ENCODE results near the gene WFDC11. TPM values are rescaled to one million over a fixed set of nuclear protein-coding genes. Genes with fewer than 3 reads are reported as not detected.

WFDC11 gene
- polyA plus RNA-seq, 1 experiment, result not detected

GRCh38 chr20:45636513-45636912, 33.5 kb downstream of the WFDC11 start:
- no peaks in the 10 kb centered on the region for H3K36me3 ChIP-seq (ENCODE audit: control insufficient read depth, insufficient read depth, low read length)
- H3K4me3 ChIP-seq (ENCODE audit: low read depth, low read length), result no peak overlapping the region
- CTCF ChIA-PET, result no interaction called here
- DNase-seq (ENCODE audit: low read depth), result no peak
- H3K27me3 ChIP-seq (ENCODE audit: control insufficient read depth, insufficient read depth, low read length), result no peaks in the 10 kb centered on the region
- TF ChIP-seq CTCF (IDR thresholded peaks at IDR 0.05; ENCODE audit: insufficient read depth, low read depth, low read length), result no peak
- POLR2A ChIA-PET, result no interaction called here

DNA sequence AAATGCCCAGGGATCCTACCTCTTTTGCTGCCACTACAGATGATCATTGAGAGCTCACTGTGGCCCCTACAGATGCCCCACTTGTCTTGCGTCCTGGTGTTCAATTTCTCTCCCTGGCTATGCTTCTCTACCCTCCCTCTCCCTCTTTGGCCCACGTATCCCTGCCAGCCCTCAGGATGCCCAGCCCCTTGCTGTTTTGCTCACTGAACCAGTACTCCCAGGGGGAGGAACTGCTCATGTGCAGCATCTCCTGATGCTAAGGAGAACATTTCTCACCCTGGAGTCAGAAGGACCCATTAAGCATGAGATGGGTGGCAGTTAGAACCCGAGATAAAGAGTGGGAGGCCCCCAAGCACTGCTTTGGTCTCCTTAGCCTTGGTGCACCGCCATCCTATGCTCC, 38.9 kb downstream of the WFDC11 start, which contains the start of gene WFDC9:
TSS of gene WFDC9 (minus strand) at position 101 of the 400 bp plus-strand sequence. CDS start 21,103 bp downstream, outside the sequence.
- POLR2A ChIA-PET, result no interaction called here
- CTCF ChIA-PET, result interaction anchor here (1.4 kb wide), 1 partner anchor 19 kb away, joined by 3 read pairs; no protein-coding TSS in a partner anchor

DNA sequence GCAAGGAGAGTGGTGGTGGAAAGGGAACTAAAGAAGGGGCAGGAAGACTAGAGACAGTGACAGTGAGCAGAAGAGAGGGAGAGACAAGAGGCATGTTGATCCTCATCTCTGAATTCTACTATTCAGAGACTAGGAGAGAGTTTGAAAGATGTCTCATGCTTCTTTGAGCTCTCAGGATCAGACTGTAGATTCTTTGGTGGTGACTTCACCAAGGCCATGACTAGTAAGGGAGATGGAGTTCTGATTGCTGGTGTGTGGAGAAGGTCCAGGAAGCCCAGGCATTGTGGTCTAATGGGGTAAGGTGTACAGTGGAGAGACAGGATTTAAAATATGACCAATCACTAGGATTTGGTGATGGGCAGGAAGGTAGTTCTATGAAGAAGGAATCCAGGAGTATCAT, 39.7 kb downstream of the WFDC11 start:
- CTCF ChIA-PET, result interaction anchor here (1.3 to 2.4 kb wide), 5 partner anchors 11 to 20 kb away, joined by 3 to 13 read pairs (median 9); no protein-coding TSS in a partner anchor
- DNase-seq (ENCODE audit: low read depth), result no peak
- TF ChIP-seq CTCF (IDR thresholded peaks at IDR 0.05; ENCODE audit: insufficient read depth, low read depth, low read length), result no peak
- Histone ChIP-seq H3K27me3 (ENCODE audit: control insufficient read depth, insufficient read depth, low read length) (no peaks in the 10 kb centered on the region; the same call in 1 of the 2 replicates), H3K36me3 (ENCODE audit: control insufficient read depth, insufficient read depth, low read length) (no peaks in the 10 kb centered on the region), H3K4me3 (ENCODE audit: low read depth, low read length) (no peak overlapping the region)
- POLR2A ChIA-PET, result no interaction called here

More for the DNA sequence above, 38.9 kb downstream of the WFDC11 start, which contains the start of gene WFDC9:
- no peak for DNase-seq (ENCODE audit: low read depth)
- no peaks in the 10 kb centered on the region; the same call in 1 of the 2 replicates for H3K27me3 ChIP-seq (ENCODE audit: control insufficient read depth, insufficient read depth, low read length)
- no peaks in the 10 kb centered on the region for H3K36me3 ChIP-seq (ENCODE audit: control insufficient read depth, insufficient read depth, low read length)
- no peak within 1 kb of the TSS for H3K4me3 ChIP-seq (ENCODE audit: low read depth, low read length)
- TF ChIP-seq CTCF (IDR thresholded peaks at IDR 0.05; ENCODE audit: insufficient read depth, low read depth, low read length), result no peak

GRCh38 chr20:45629496-45630100, 40.4 kb downstream of the WFDC11 start, which contains the start of gene WFDC10A:
WFDC10A (plus strand) TSS chr20:45629739; CDS start chr20:45629814, 75 bp downstream.
- POLR2A ChIA-PET, result no interaction called here
- CTCF ChIA-PET, result interaction anchor here (0.6 to 2.4 kb wide), 12 partner anchors 8 to 883 kb away, joined by 3 to 13 read pairs (median 4); no protein-coding TSS in a partner anchor
- no peak for DNase-seq (ENCODE audit: low read depth)
- no peaks in the 10 kb centered on the region; the same call in 1 of the 2 replicates for H3K27me3 ChIP-seq (ENCODE audit: control insufficient read depth, insufficient read depth, low read length)
- peak; percentile 79 for TF ChIP-seq CTCF (IDR thresholded peaks at IDR 0.05; ENCODE audit: insufficient read depth, low read depth, low read length)
- no peaks in the 10 kb centered on the region for H3K36me3 ChIP-seq (ENCODE audit: control insufficient read depth, insufficient read depth, low read length)
- H3K4me3 ChIP-seq (ENCODE audit: low read depth, low read length), result no peak within 1 kb of the TSS

DNA sequence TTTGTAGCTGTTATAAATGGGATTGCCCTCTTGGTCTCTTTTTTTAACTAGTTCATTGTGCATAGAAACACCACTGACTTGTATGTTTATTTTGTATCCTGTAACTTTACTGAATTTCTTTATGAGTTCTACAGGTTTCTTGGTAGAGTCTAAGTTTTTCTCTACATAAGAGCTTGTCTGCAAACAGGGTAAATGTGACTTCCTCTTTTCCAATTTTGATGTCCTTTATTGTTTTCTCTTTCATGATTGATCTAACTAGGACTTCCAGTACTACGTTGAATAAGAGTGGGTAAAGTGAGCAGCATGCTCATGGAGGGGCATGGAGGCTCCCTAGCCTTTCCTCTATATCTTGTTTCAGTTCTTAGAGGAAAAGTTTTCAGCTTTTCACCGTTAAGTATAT, 43.5 kb downstream of the WFDC11 start:
- TF ChIP-seq CTCF (IDR thresholded peaks at IDR 0.05; ENCODE audit: insufficient read depth, low read depth, low read length), result no peak
- CTCF ChIA-PET, result interaction anchor here (0.9 to 1.0 kb wide), 2 partner anchors 13 to 145 kb away, joined by 3 read pairs; no protein-coding TSS in a partner anchor
- Histone ChIP-seq H3K4me3 (ENCODE audit: low read depth, low read length) (no peak overlapping the region), H3K36me3 (ENCODE audit: control insufficient read depth, insufficient read depth, low read length) (no peaks in the 10 kb centered on the region), H3K27me3 (ENCODE audit: control insufficient read depth, insufficient read depth, low read length) (no peaks in the 10 kb centered on the region; the same call in 1 of the 2 replicates)
- POLR2A ChIA-PET, result no interaction called here
- no peak for DNase-seq (ENCODE audit: low read depth)
